OCI-LY1 (cell line): ENCODE measurements around the gene LRP1.

Experiments used
- H2AFZ ChIP-seq: fragments of 200-600 bp; sonication (generic), shearing (Covaris generic); 2 replicates; pipeline ENCODE4 v1.6.0; 2014; ENCODE audit warnings: antibody characterized with exemption, mild to moderate bottlenecking, low read length
- H3F3A ChIP-seq: fragments of 200-600 bp; sonication (generic), shearing (Covaris generic); 2 replicates; pipeline ENCODE4 v1.6.0; 2014; ENCODE audit warnings: mild to moderate bottlenecking, antibody characterized with exemption, low read length, moderate library complexity; ENCODE audit not compliant: insufficient read depth
- H3K27ac ChIP-seq: fragments of 200-600 bp; sonication (generic); 2 replicates; pipeline ENCODE4 v1.5.1; 2014; ENCODE audit warnings: low read length, mixed run types, mild to moderate bottlenecking, low read depth; ENCODE audit not compliant: poor library complexity, severe bottlenecking
- H3K27me3 ChIP-seq: fragments of 200-600 bp; sonication (generic); 2 replicates; pipeline ENCODE4 v1.6.0; 2014; ENCODE audit warnings: antibody characterized with exemption, mild to moderate bottlenecking, low read length, moderate library complexity; ENCODE audit not compliant: insufficient read depth
- H3K36me3 ChIP-seq: fragments of 200-600 bp; sonication (generic); 2 replicates; pipeline ENCODE4 v1.6.1; 2014; ENCODE audit warnings: mild to moderate bottlenecking, antibody characterized with exemption, low read length, moderate library complexity, mixed read lengths; ENCODE audit not compliant: insufficient read depth
- H3K4me1 ChIP-seq: fragments of 200-600 bp; sonication (generic); 2 replicates; pipeline ENCODE4 v1.5.1; 2014; ENCODE audit warnings: mild to moderate bottlenecking, low read length, moderate library complexity; ENCODE audit not compliant: insufficient read depth, severe bottlenecking
- H3K4me2 ChIP-seq: fragments of 200-600 bp; sonication (generic), shearing (Covaris generic); 2 replicates; pipeline ENCODE4 v1.6.1; 2014; ENCODE audit warnings: low read length
- H3K4me3 ChIP-seq: fragments of 200-600 bp; sonication (generic); 2 replicates; pipeline ENCODE4 v1.5.1; 2014; ENCODE audit warnings: low read length, low read depth, mild to moderate bottlenecking, mixed read lengths; ENCODE audit not compliant: poor library complexity, severe bottlenecking
- H3K79me2 ChIP-seq: fragments of 200-600 bp; shearing (Covaris generic); 2 replicates; pipeline ENCODE4 v1.6.1; 2016; ENCODE audit warnings: mixed run types, low read length, mixed read lengths; ENCODE audit not compliant: insufficient read depth
- H3K9ac ChIP-seq: fragments of 200-600 bp; sonication (generic), shearing (Covaris generic); 2 replicates; pipeline ENCODE4 v1.6.1; 2014; ENCODE audit warnings: mild to moderate bottlenecking, low read length, mixed read lengths
- H3K9me2 ChIP-seq: fragments of 200-600 bp; sonication (generic), shearing (Covaris generic); 2 replicates; pipeline ENCODE4 v1.6.1; 2014; ENCODE audit warnings: low read depth, mild to moderate bottlenecking, low read length, mixed read lengths
- H3K9me3 ChIP-seq: fragments of 200-600 bp; shearing (Covaris generic); 2 replicates; pipeline ENCODE4 v1.6.1; 2014; ENCODE audit warnings: low read length, mixed read lengths
- H4K20me1 ChIP-seq: fragments of 200-600 bp; sonication (generic), shearing (Covaris generic); 2 replicates; pipeline ENCODE4 v1.6.0; 2016; ENCODE audit warnings: mild to moderate bottlenecking, low read length; ENCODE audit not compliant: insufficient read depth
- CTCF ChIP-seq: fragments of 200-600 bp; sonication (generic), shearing (Covaris generic); IDR thresholded peaks from 2 replicates; pipeline ENCODE4 v1.5.1; 2017; ENCODE audit warnings: mild to moderate bottlenecking, antibody characterized with exemption, low read length, moderate library complexity, mixed read lengths
- EZH2 ChIP-seq: fragments of 200-600 bp; sonication (generic), shearing (Covaris generic); IDR thresholded peaks from 2 replicates; pipeline ENCODE4 v1.8.0; 2017; ENCODE audit warnings: borderline replicate concordance, mixed run types, mild to moderate bottlenecking, antibody characterized with exemption, low read length, moderate library complexity, mixed read lengths

Gene LRP1

GRCh38 chr12:57224278-57224972 is 96.1 kb downstream of the LRP1 start:
- peaks cover 7% of the 10 kb centered on the region; the same call in 1 of the 2 replicates for H3F3A ChIP-seq
- H3K36me3 ChIP-seq, result no peaks in the 10 kb centered on the region; the same call in 1 of the 2 replicates
- H3K4me2 ChIP-seq, result no peak overlapping the region
- no peaks in the 10 kb centered on the region for H3K9me3 ChIP-seq
- H3K4me1 ChIP-seq, result peaks cover 64% of the 10 kb centered on the region
- no peak overlapping the region for H2AFZ ChIP-seq
- TF ChIP-seq EZH2 (no peak), CTCF (no peak)
- H4K20me1 ChIP-seq, result no peaks in the 10 kb centered on the region
- peaks cover 4% of the 10 kb centered on the region; the same call in 1 of the 2 replicates for H3K27me3 ChIP-seq
- no peaks in the 10 kb centered on the region for H3K79me2 ChIP-seq
- no peak overlapping the region for H3K9ac ChIP-seq
- no peak overlapping the region for H3K27ac ChIP-seq
- H3K9me2 ChIP-seq, result no peaks in the 10 kb centered on the region
- H3K4me3 ChIP-seq, result no peak overlapping the region

- Histone ChIP-seq H3K4me3 (no peak overlapping the region), H2AFZ (no peak overlapping the region), H3F3A (peaks cover 7% of the 10 kb centered on the region; the same call in 1 of the 2 replicates), H3K9me2 (no peaks in the 10 kb centered on the region), H3K4me2 (peak overlapping the region; percentile 68), H3K4me1 (peaks cover 57% of the 10 kb centered on the region), H4K20me1 (no peaks in the 10 kb centered on the region), H3K36me3 (peaks cover 5% of the 10 kb centered on the region), H3K27ac (peak overlapping the region; percentile 94), H3K9ac (no peak overlapping the region; the same call in 1 of the 2 replicates), H3K9me3 (no peaks in the 10 kb centered on the region), H3K27me3 (peaks cover 4% of the 10 kb centered on the region; the same call in 1 of the 2 replicates), H3K79me2 (peaks cover 6% of the 10 kb centered on the region)
- TF ChIP-seq EZH2 (no peak), CTCF (peak; percentile 88)
Observed at GRCh38 chr12:57224973-57225679, 96.8 kb downstream of the LRP1 start.

- Histone ChIP-seq H3K4me2 (peak overlapping the region; percentile 68), H2AFZ (no peak overlapping the region), H3K4me1 (peaks cover 61% of the 10 kb centered on the region), H3K9me2 (no peaks in the 10 kb centered on the region), H3K27me3 (peaks cover 3% of the 10 kb centered on the region; the same call in 1 of the 2 replicates), H3K9me3 (no peaks in the 10 kb centered on the region), H3F3A (peaks cover 7% of the 10 kb centered on the region; the same call in 1 of the 2 replicates), H3K36me3 (peaks cover 8% of the 10 kb centered on the region), H3K27ac (peak overlapping the region; percentile 94), H3K9ac (peak overlapping the region; percentile 55; the same call in 1 of the 2 replicates), H3K79me2 (peaks cover 12% of the 10 kb centered on the region), H3K4me3 (peak overlapping the region; percentile 28), H4K20me1 (no peaks in the 10 kb centered on the region)
- TF ChIP-seq EZH2 (no peak), CTCF (no peak)
Observed at GRCh38 chr12:57225680-57226210, 97.5 kb downstream of the LRP1 start.
